K562 (cell line): ENCODE results near the gene NECTIN1. TPM values are rescaled to one million over a fixed set of nuclear protein-coding genes. Genes with fewer than 3 reads are reported as not detected.

ENCODE experiments used
- ATAC-seq: fragments of 200-7000 bp; cut with Tn5 transposase; 3 replicates; pipeline ENCODE4 v1.9.1; 2020; ENCODE audit warnings: moderate library complexity
- BruUV-seq: library from RNA; stranded (reverse); fragments of 400-500 nt; replicated peaks from 2 replicates; lab custom pipeline; 2021; lab: Mats Ljungman, UMichigan
- CTCF ChIA-PET: fragments of 300-600 bp; formaldehyde crosslinking; extraction: SDS; loops from one replicate; lab custom pipeline; 2021; ENCODE audit warnings: low intra/inter-chr PET ratio; lab: Yijun Ruan, JAX
- POLR2A ChIA-PET: fragments of 300-600, 350-650 bp; sonication (Branson Sonifier 250); formaldehyde crosslinking; extraction: SDS; loops from one replicate; lab custom pipeline; 2021; ENCODE audit warnings: antibody characterized with exemption, inconsistent platforms; lab: Yijun Ruan, JAX
- DNase-seq, 4 experiments: peaks; one replicate each; pipeline versions ENCODE4 v3.0.0 to v3.0.0-alpha.2; 2011 to 2018; ENCODE audit warnings: low spot score in 3 of 4, mixed read lengths in 3 of 4; ENCODE audit errors: extremely low read depth in 1 of 4
- FAIRE-seq: peaks from 2 replicates; lab custom pipeline; 2011; peaks lifted over from hg19 to GRCh38; lab: Jason Lieb, UNC
- H2AFZ ChIP-seq: 2 replicates; pipeline ENCODE4 v1.6.0; 2011; ENCODE audit warnings: low read depth, low read length, control low read depth, inconsistent platforms
- H3K27ac ChIP-seq: fragments of 200-600 bp; 3 replicates; pipeline ENCODE4 v1.8.0; 2011; ENCODE audit warnings: low read depth, mild to moderate bottlenecking, control low read depth, inconsistent platforms, low read length, moderate library complexity, mixed read lengths; ENCODE audit errors: extremely low read depth
- H3K27me3 ChIP-seq, 2 experiments: fragments of 300-600 bp in 1 of 2; 2 replicates in 1 of 2; 3 replicates in 1 of 2; pipeline versions ENCODE4 v1.6.0 to v1.8.0; 2011; ENCODE audit warnings: inconsistent platforms in 2 of 2, low read length in 2 of 2, mild to moderate bottlenecking in 1 of 2, mixed read lengths in 1 of 2, moderate library complexity in 1 of 2; ENCODE audit not compliant: control insufficient read depth in 2 of 2, insufficient read depth in 2 of 2
- H3K36me3 ChIP-seq: fragments of 300-600 bp; 3 replicates; pipeline ENCODE4 v1.8.0; 2011; ENCODE audit warnings: mild to moderate bottlenecking, low read length, inconsistent platforms; ENCODE audit not compliant: control insufficient read depth, insufficient read depth
- H3K4me1 ChIP-seq, 2 experiments: fragments of 200-600 bp in 1 of 2; replicated peaks in 1 of 2; 2 replicates in 1 of 2; 3 replicates in 1 of 2; pipeline versions ENCODE4 v1.5.1 to v1.8.0; 2011; ENCODE audit warnings: inconsistent platforms in 2 of 2, low read length in 2 of 2, mild to moderate bottlenecking in 1 of 2, mixed read lengths in 1 of 2, moderate library complexity in 1 of 2; ENCODE audit not compliant: control insufficient read depth in 2 of 2, insufficient read depth in 2 of 2
- H3K4me2 ChIP-seq: 2 replicates; pipeline ENCODE4 v1.6.1; 2011; ENCODE audit warnings: low read length, control low read depth, inconsistent platforms, mixed read lengths; ENCODE audit not compliant: insufficient read depth
- H3K4me3 ChIP-seq: fragments of 200-600 bp; sonication (generic), shearing (Covaris generic); 2 replicates; pipeline ENCODE4 v1.5.1; 2016; ENCODE audit warnings: control low read depth, inconsistent platforms
- H3K79me2 ChIP-seq: fragments of 200-600 bp; 3 replicates; pipeline ENCODE4 v1.8.0; 2011; ENCODE audit warnings: low read length, inconsistent platforms; ENCODE audit not compliant: control insufficient read depth, insufficient read depth
- H3K9ac ChIP-seq, 2 experiments: 2 replicates each; pipeline versions ENCODE4 v1.6.0 to v1.6.1; 2011; ENCODE audit warnings: low read depth in 2 of 2, low read length in 2 of 2, control low read depth in 1 of 2, inconsistent platforms in 1 of 2, mild to moderate bottlenecking in 1 of 2, mixed read lengths in 1 of 2; ENCODE audit not compliant: insufficient read depth in 1 of 2
- H3K9me1 ChIP-seq: one replicate; pipeline ENCODE4 v1.6.0; 2011; ENCODE audit warnings: inconsistent platforms, mild to moderate bottlenecking, low read length, moderate library complexity; ENCODE audit not compliant: control insufficient read depth, insufficient read depth
- H3K9me3 ChIP-seq: replicated peaks from 2 replicates; pipeline ENCODE4 v1.5.1; 2011; ENCODE audit warnings: low read depth, low read length, inconsistent platforms; ENCODE audit not compliant: control insufficient read depth, insufficient read depth
- H4K20me1 ChIP-seq: replicated peaks from 2 replicates; pipeline ENCODE4 v1.6.1; 2011; ENCODE audit warnings: low read length, inconsistent platforms, mixed read lengths; ENCODE audit not compliant: control insufficient read depth, insufficient read depth
- ETS2 ChIP-seq: IDR thresholded peaks from 2 replicates; pipeline ENCODE4 v1.6.1; 2016; ENCODE audit warnings: borderline replicate concordance, missing genetic modification characterization, mild to moderate bottlenecking, moderate library complexity, missing compliant biosample characterization; ENCODE audit not compliant: poor library complexity, severe bottlenecking
- GABPA ChIP-seq: fragments of 200-800 bp; sonication (Bioruptor generic); conservative IDR thresholded peaks from 2 replicates; pipeline ENCODE4 v1.6.1; 2016; ENCODE audit warnings: low read depth, missing genetic modification characterization, missing compliant biosample characterization
- HMBOX1 ChIP-seq: sonication (generic); IDR thresholded peaks from 2 replicates; pipeline ENCODE4 v1.6.1; 2016
- JUN ChIP-seq, 2 experiments: sonication (generic) in 1 of 2; formaldehyde crosslinking in 1 of 2; IDR thresholded peaks; 2 replicates each; pipeline versions ENCODE4 v1.6.1 to v1.8.0; 2012 to 2022; ENCODE audit warnings: borderline replicate concordance in 2 of 2, mild to moderate bottlenecking in 2 of 2, improper control_type of control experiment in 1 of 2, low read depth in 1 of 2, low read length in 1 of 2, missing genetic modification reagents in 1 of 2
- SP2 ChIP-seq: IDR thresholded peaks from 2 replicates; pipeline ENCODE4 v1.6.1; 2011; ENCODE audit warnings: mild to moderate bottlenecking, low read depth, low read length, moderate library complexity; ENCODE audit not compliant: poor library complexity, severe bottlenecking; ENCODE audit errors: extremely low read depth
- SREBF2 ChIP-seq: sonication (generic); formaldehyde crosslinking; IDR thresholded peaks from 2 replicates; pipeline ENCODE4 v1.4.0; 2020; ENCODE audit warnings: mild to moderate bottlenecking, missing genetic modification reagents
- TRIM25 ChIP-seq: fragments of 450-650 bp; IDR thresholded peaks from 2 replicates; pipeline ENCODE4 v1.7.0; 2016; ENCODE audit warnings: borderline replicate concordance
- WGBS: fragments of 100-300 bp; shearing (Covaris generic); methylation state at CpG from one replicate; pipeline ENCODE4 v1.1.6; 2016; ENCODE audit warnings: low coverage, mixed read lengths; ENCODE audit not compliant: insufficient coverage; ENCODE audit errors: missing lambda C conversion rate; 5-methylcytosine and 5-hydroxymethylcytosine counted together
- in situ Hi-C: fragments of 300-500 bp; cut with MboI; formaldehyde crosslinking; loops from 4 replicates; pipeline ENCODE4 v1.15.0; 2018; ENCODE audit warnings: inconsistent platforms, mixed read lengths
- intact Hi-C: fragments of 100-400 bp; cut with micrococcal nuclease; formaldehyde crosslinking; loops from 2 replicates; pipeline ENCODE4 v1.14.2; 2022
- polyA plus RNA-seq, 8 experiments: library from polyadenylated mRNA; depleted of rRNA in 4 of 8; stranded (reverse) in 5 of 8; unstranded in 3 of 8; fragments of >200 nt; fragmentation: Nextera tagmentation in 2 of 8; fragmentation: Illumina TruSeq in 1 of 8; extraction: Ambion mirVana in 2 of 8; extraction: Trizol in 1 of 8; gene quantifications; 2 replicates each; pipeline versions ENCODE4 v1.2.1 to v1.2.3, GENCODE V29; 2011 to 2014; ENCODE audit warnings: inconsistent platforms in 1 of 8, missing spikeins in 1 of 8
- total RNA-seq, 7 experiments: library from RNA; depleted of rRNA in 6 of 7; stranded (reverse); fragments of >200 nt in 6 of 7; fragmentation: Illumina TruSeq in 2 of 7; extraction: Trizol in 2 of 7; gene quantifications; 2 replicates each; pipeline versions ENCODE4 v1.2.1 to v1.2.3, GENCODE V29; 2011 to 2021; ENCODE audit warnings: low replicate concordance in 1 of 7
- TF ChIP-seq, protein P1 (sequence below): sonication (generic); formaldehyde crosslinking; IDR thresholded peaks from 2 replicates; pipeline ENCODE4 v1.8.0; 2022; ENCODE audit warnings: missing genetic modification reagents, mild to moderate bottlenecking, moderate library complexity, borderline replicate concordance
- TF ChIP-seq, protein P2 (sequence below): fragments of 450-650 bp; IDR thresholded peaks from 2 replicates; pipeline ENCODE4 v1.6.1; 2017; ENCODE audit warnings: antibody characterized with exemption
- TF ChIP-seq, protein P3 (sequence below): fragments of 250-450 bp; sonication (Bioruptor Pico); IDR thresholded peaks from 2 replicates; pipeline ENCODE4 v1.6.1; 2021; ENCODE audit warnings: mild to moderate bottlenecking

Gene NECTIN1
- total and polyA plus RNA-seq, 9 of the 15 experiments (the other 6 are each of a cell fraction or from before 2014, with no cell fraction given): 0.09 to 0.53 (median 0.23) TPM; not detected in 2

DNA sequence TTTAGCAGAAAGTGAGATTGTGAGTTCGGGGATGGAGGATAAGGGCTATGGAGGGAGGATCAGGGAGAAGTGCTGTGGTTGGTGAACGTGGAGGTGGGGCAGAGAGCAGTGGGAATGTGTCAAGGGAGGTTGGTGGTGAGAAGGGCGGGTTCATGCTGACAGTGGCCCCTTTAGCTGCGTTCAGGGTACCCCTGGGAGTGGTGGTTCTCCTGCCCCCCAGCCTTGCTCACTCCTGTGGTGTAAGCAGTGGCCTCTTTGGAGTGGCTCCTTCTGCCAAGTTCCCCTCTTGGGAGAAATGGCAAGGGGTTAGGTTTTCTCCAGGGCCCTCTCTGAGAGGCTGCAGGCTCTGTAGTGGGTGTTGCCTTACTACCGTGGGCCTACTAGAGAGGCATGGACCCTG lies 16.1 kb upstream of the NECTIN1 start:
- H3K9me1 ChIP-seq: no peaks in the 10 kb centered on the region
- BruUV-seq: no TSS peak
- H3K27ac ChIP-seq: no peak overlapping the region
- no peak for ATAC-seq
- H3K4me2 ChIP-seq: no peak overlapping the region
- peaks cover 0 to 52% of the 10 kb centered on the region in 2 experiments; a peak in 2 of 5 replicates for H3K27me3 ChIP-seq
- CTCF ChIA-PET: no interaction called here
- TF ChIP-seq, protein P1, sequence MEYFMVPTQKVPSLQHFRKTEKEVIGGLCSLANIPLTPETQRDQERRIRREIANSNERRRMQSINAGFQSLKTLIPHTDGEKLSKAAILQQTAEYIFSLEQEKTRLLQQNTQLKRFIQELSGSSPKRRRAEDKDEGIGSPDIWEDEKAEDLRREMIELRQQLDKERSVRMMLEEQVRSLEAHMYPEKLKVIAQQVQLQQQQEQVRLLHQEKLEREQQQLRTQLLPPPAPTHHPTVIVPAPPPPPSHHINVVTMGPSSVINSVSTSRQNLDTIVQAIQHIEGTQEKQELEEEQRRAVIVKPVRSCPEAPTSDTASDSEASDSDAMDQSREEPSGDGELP: no peak
- TF ChIP-seq SREBF2 (CRISPR knock-in tag): no peak
- no peak for TF ChIP-seq ETS2 (tag)
- TF ChIP-seq HMBOX1: no peak
- no peak for TF ChIP-seq SP2
- TF ChIP-seq, protein P2, sequence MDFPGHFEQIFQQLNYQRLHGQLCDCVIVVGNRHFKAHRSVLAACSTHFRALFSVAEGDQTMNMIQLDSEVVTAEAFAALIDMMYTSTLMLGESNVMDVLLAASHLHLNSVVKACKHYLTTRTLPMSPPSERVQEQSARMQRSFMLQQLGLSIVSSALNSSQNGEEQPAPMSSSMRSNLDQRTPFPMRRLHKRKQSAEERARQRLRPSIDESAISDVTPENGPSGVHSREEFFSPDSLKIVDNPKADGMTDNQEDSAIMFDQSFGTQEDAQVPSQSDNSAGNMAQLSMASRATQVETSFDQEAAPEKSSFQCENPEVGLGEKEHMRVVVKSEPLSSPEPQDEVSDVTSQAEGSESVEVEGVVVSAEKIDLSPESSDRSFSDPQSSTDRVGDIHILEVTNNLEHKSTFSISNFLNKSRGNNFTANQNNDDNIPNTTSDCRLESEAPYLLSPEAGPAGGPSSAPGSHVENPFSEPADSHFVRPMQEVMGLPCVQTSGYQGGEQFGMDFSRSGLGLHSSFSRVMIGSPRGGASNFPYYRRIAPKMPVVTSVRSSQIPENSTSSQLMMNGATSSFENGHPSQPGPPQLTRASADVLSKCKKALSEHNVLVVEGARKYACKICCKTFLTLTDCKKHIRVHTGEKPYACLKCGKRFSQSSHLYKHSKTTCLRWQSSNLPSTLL: no peak
- no peak for TF ChIP-seq TRIM25
- TF ChIP-seq, protein P3, sequence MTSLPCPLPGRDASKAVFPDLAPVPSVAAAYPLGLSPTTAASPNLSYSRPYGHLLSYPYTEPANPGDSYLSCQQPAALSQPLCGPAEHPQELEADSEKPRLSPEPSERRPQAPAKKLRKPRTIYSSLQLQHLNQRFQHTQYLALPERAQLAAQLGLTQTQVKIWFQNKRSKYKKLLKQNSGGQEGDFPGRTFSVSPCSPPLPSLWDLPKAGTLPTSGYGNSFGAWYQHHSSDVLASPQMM: no peak
- TF ChIP-seq GABPA (tag): no peak
- no peak for TF ChIP-seq JUN (IDR thresholded peaks at IDR 0.05; ENCODE audit: borderline replicate concordance, low read depth, low read length)
- TF ChIP-seq JUN (CRISPR knock-in tag; IDR thresholded peaks at IDR 0.05; ENCODE audit: borderline replicate concordance): no peak
- in situ Hi-C loops (no loop called here), intact Hi-C loops (no loop called here)
- no peak overlapping the region for H3K9ac ChIP-seq
- no peak overlapping the region for H2AFZ ChIP-seq
- no peak for FAIRE-seq
- H4K20me1 ChIP-seq: peaks cover 12% of the 10 kb centered on the region
- H3K36me3 ChIP-seq: no peaks in the 10 kb centered on the region
- POLR2A ChIA-PET: no interaction called here
- 0% methylated on average over 5 of the region's 5 CpGs for WGBS
- H3K79me2 ChIP-seq: no peaks in the 10 kb centered on the region
- no peak overlapping the region for H3K4me3 ChIP-seq
- H3K4me1 ChIP-seq: peaks cover 0 to 12% of the 10 kb centered on the region in 2 experiments; a peak in 2 of 5 replicates
- no peaks in the 10 kb centered on the region for H3K9me3 ChIP-seq
- no peak for DNase-seq
